GM18868 (cell line): ENCODE data around the gene MAPKAPK2.
"Not testable (repeated sequence)": the region's sequence is repeated elsewhere in the genome, so short reads cannot be mapped to it uniquely, and the experiment has no call there.

ENCODE experiments used
- ATAC-seq: cut with Tn5 transposase; IDR thresholded peaks from one replicate; pipeline ENCODE4 v1.9.1; 2021; ENCODE audit warnings: mild to moderate bottlenecking, moderate library complexity; ENCODE audit not compliant: unreplicated experiment

MAPKAPK2 gene

GRCh38 chr1:206768472-206769303 is 84.0 kb downstream of the MAPKAPK2 start:
- ATAC-seq = peak; percentile 9

- ATAC-seq = peak; percentile 64
These were observed 84.6 kb downstream of the MAPKAPK2 start for GRCh38 chr1:206769304-206769731.

- no peak for ATAC-seq
These were observed 86.0 kb downstream of the MAPKAPK2 start, which contains the start of gene IL19 for GRCh38 chr1:206770531-206771337. Gene IL19 (plus strand): TSS chr1:206770773. CDS start chr1:206836663, 65,890 bp downstream.

- ATAC-seq = no peak
These were observed 86.6 kb downstream of the MAPKAPK2 start for GRCh38 chr1:206771338-206771692.

GRCh38 chr1:206772243-206772937 is 87.7 kb downstream of the MAPKAPK2 start, which contains the start of gene IL10:
Gene IL10 (minus strand): TSS chr1:206772494. CDS start chr1:206772435, 59 bp downstream.
- no peak for ATAC-seq

GRCh38 chr1:206774093-206774492 is 89.4 kb downstream of the MAPKAPK2 start:
- ATAC-seq = no peak

GRCh38 chr1:206776229-206776628 is 91.5 kb downstream of the MAPKAPK2 start:
- ATAC-seq = no peak

- ATAC-seq = no peak
These were observed 93.3 kb downstream of the MAPKAPK2 start for GRCh38 chr1:206778031-206778430.

GRCh38 chr1:206778911-206779310 is 94.2 kb downstream of the MAPKAPK2 start:
- ATAC-seq = not testable (repeated sequence)

- ATAC-seq = no peak
These were observed 94.9 kb downstream of the MAPKAPK2 start for GRCh38 chr1:206779638-206780037.

- ATAC-seq = peak; percentile 38
These were observed 97.7 kb downstream of the MAPKAPK2 start for GRCh38 chr1:206782448-206782847.

GRCh38 chr1:206783506-206783905 is 98.8 kb downstream of the MAPKAPK2 start:
- no peak for ATAC-seq
